IMR-90 (cell line): ENCODE measurements around the gene C1QTNF9B. TPM values are rescaled to one million over a fixed set of nuclear protein-coding genes. Genes with fewer than 3 reads are reported as not detected.

Experiments
- ATAC-seq: fragments of 200-7000 bp; cut with Tn5 transposase; 2 replicates; pipeline ENCODE4 v1.9.1; 2020; ENCODE audit warnings: low read depth, mild to moderate bottlenecking, moderate library complexity
- BruUV-seq: library from RNA; stranded (reverse); fragments of 400-500 nt; replicated peaks from 2 replicates; lab custom pipeline; 2021; lab: Mats Ljungman, UMichigan
- CTCF ChIA-PET: fragments of 300-600 bp; formaldehyde crosslinking; extraction: SDS; loops from one replicate; lab custom pipeline; 2021; ENCODE audit warnings: antibody characterized with exemption; lab: Yijun Ruan, JAX
- POLR2A ChIA-PET: fragments of 300-600 bp; sonication (Branson Sonifier 250); formaldehyde crosslinking; loops from one replicate; lab custom pipeline; 2022; ENCODE audit warnings: antibody characterized with exemption; ENCODE audit not compliant: unreplicated experiment; lab: Charles Lee
- DNase-seq: peaks from one replicate; pipeline ENCODE4 v3.0.0; 2013
- H2AFZ ChIP-seq: replicated peaks from 2 replicates; pipeline ENCODE3; 2013; ENCODE audit warnings: low read length, mild to moderate bottlenecking; ENCODE audit not compliant: poor library complexity
- H2AK5ac ChIP-seq: 2 replicates; pipeline ENCODE4 v1.6.1; 2013; ENCODE audit warnings: low read depth, low read length, inconsistent platforms
- H2AK9ac ChIP-seq: replicated peaks from 2 replicates; pipeline ENCODE3; 2013; ENCODE audit warnings: mild to moderate bottlenecking, low read depth, low read length, moderate library complexity; ENCODE audit not compliant: poor library complexity
- H2BK120ac ChIP-seq: 2 replicates; pipeline ENCODE4 v1.6.1; 2013; ENCODE audit warnings: low read depth, low read length, inconsistent platforms
- H2BK15ac ChIP-seq: 3 replicates; pipeline ENCODE4 v1.6.1; 2013; ENCODE audit warnings: low read depth, low read length, inconsistent platforms
- H2BK20ac ChIP-seq: 2 replicates; pipeline ENCODE4 v1.6.1; 2013; ENCODE audit warnings: low read depth, mild to moderate bottlenecking, inconsistent platforms, low read length, moderate library complexity
- H2BK5ac ChIP-seq: 2 replicates; pipeline ENCODE4 v1.6.1; 2013; ENCODE audit warnings: mild to moderate bottlenecking, low read depth, low read length, inconsistent platforms; ENCODE audit not compliant: poor library complexity, severe bottlenecking
- H3K14ac ChIP-seq: replicated peaks from 2 replicates; pipeline ENCODE4 v1.6.1; 2013; ENCODE audit warnings: low read depth, low read length, inconsistent platforms
- H3K18ac ChIP-seq: 2 replicates; pipeline ENCODE4 v1.6.1; 2013; ENCODE audit warnings: low read depth, low read length, control low read depth
- H3K23ac ChIP-seq: 2 replicates; pipeline ENCODE4 v1.6.1; 2013; ENCODE audit warnings: low read depth, low read length, inconsistent platforms
- H3K27ac ChIP-seq: 2 replicates; pipeline ENCODE4 v1.5.1; 2013; ENCODE audit warnings: mild to moderate bottlenecking, control low read depth, low read length; ENCODE audit not compliant: insufficient read depth
- H3K27me3 ChIP-seq: 2 replicates; pipeline ENCODE4 v1.6.1; 2013; ENCODE audit warnings: low read length; ENCODE audit not compliant: control insufficient read depth, insufficient read depth
- H3K36me3 ChIP-seq: 2 replicates; pipeline ENCODE4 v1.6.1; 2013; ENCODE audit warnings: low read length, mixed read lengths; ENCODE audit not compliant: control insufficient read depth, insufficient read depth
- H3K4ac ChIP-seq: 2 replicates; pipeline ENCODE4 v1.6.1; 2013; ENCODE audit warnings: low read depth, low read length, inconsistent platforms
- H3K4me1 ChIP-seq: 2 replicates; pipeline ENCODE4 v1.6.1; 2013; ENCODE audit warnings: low read length, mixed read lengths; ENCODE audit not compliant: control insufficient read depth, insufficient read depth
- H3K4me2 ChIP-seq: 2 replicates; pipeline ENCODE4 v1.6.1; 2013; ENCODE audit warnings: low read depth, mild to moderate bottlenecking, control low read depth, low read length, moderate library complexity
- H3K4me3 ChIP-seq: 2 replicates; pipeline ENCODE4 v1.5.1; 2013; ENCODE audit warnings: low read depth, mild to moderate bottlenecking, control low read depth, low read length, moderate library complexity; ENCODE audit not compliant: insufficient read depth
- H3K56ac ChIP-seq: 2 replicates; pipeline ENCODE4 v1.6.1; 2013; ENCODE audit warnings: low read length, inconsistent platforms; ENCODE audit not compliant: insufficient read depth; ENCODE audit errors: extremely low read depth
- H3K79me1 ChIP-seq, 2 experiments: 2 replicates each; pipeline ENCODE4 v1.6.1; 2013; ENCODE audit warnings: low read length in 2 of 2, inconsistent platforms in 1 of 2, low read depth in 1 of 2
- H3K9ac ChIP-seq: 2 replicates; pipeline ENCODE4 v1.6.1; 2013; ENCODE audit warnings: low read depth, low read length, control low read depth
- H3K9me1 ChIP-seq: 2 replicates; pipeline ENCODE4 v1.6.1; 2013; ENCODE audit warnings: low read length, inconsistent platforms; ENCODE audit not compliant: insufficient read depth
- H3K9me3 ChIP-seq: 2 replicates; pipeline ENCODE4 v1.6.1; 2013; ENCODE audit warnings: low read length; ENCODE audit not compliant: control insufficient read depth, insufficient read depth
- H4K20me1 ChIP-seq: 2 replicates; pipeline ENCODE4 v1.6.1; 2013; ENCODE audit warnings: low read length, inconsistent platforms; ENCODE audit not compliant: insufficient read depth
- H4K5ac ChIP-seq: 2 replicates; pipeline ENCODE4 v1.6.1; 2013; ENCODE audit warnings: mild to moderate bottlenecking, low read depth, low read length, control low read depth
- H4K8ac ChIP-seq, 2 experiments: 2 replicates each; pipeline ENCODE4 v1.6.1; 2013; ENCODE audit warnings: low read depth in 2 of 2, low read length in 2 of 2, control low read depth in 1 of 2, inconsistent platforms in 1 of 2
- H4K91ac ChIP-seq: 2 replicates; pipeline ENCODE4 v1.6.1; 2013; ENCODE audit warnings: low read depth, low read length, inconsistent platforms; ENCODE audit not compliant: insufficient read depth
- BHLHE40 ChIP-seq: fragments of 150-350 bp; IDR thresholded peaks from 2 replicates; pipeline ENCODE4 v1.6.1; 2016; ENCODE audit warnings: mild to moderate bottlenecking, low read depth, low read length
- ELK1 ChIP-seq: fragments of 150-350 bp; IDR thresholded peaks from 2 replicates; pipeline ENCODE4 v1.6.1; 2016; ENCODE audit warnings: low read depth, mild to moderate bottlenecking, low read length, moderate library complexity, borderline replicate concordance
- MAZ ChIP-seq: IDR thresholded peaks from 2 replicates; pipeline ENCODE4 v1.6.1; 2012; ENCODE audit warnings: low read depth, mild to moderate bottlenecking, low read length, improper control_type of control experiment, moderate library complexity, borderline replicate concordance
- NFE2L2 ChIP-seq: fragments of 150-350 bp; IDR thresholded peaks from 2 replicates; pipeline ENCODE4 v1.6.1; 2016; ENCODE audit warnings: low read depth, mild to moderate bottlenecking, low read length
- RAD21 ChIP-seq: IDR thresholded peaks from 2 replicates; pipeline ENCODE4 v1.6.1; 2012; ENCODE audit warnings: low read length, improper control_type of control experiment
- WGBS, 2 experiments: methylation state at CpG; one replicate each; pipeline versions ENCODE4 v1.1.5 to v1.1.7; 2013; ENCODE audit warnings: missing lambda C conversion rate in 2 of 2; ENCODE audit not compliant: insufficient read length in 1 of 2; ENCODE audit errors: extremely low coverage in 2 of 2; 5-methylcytosine and 5-hydroxymethylcytosine counted together
- dilution Hi-C: fragments of 300-500 bp; cut with HindIII; formaldehyde crosslinking; loops from one replicate; pipeline ENCODE4 v1.14.3; 2018; ENCODE audit warnings: low sequenced_read_pairs; ENCODE audit not compliant: unreplicated experiment
- in situ Hi-C: fragments of 300-500 bp; cut with MboI; formaldehyde crosslinking; loops from 3 replicates; pipeline ENCODE4 v1.14.3; 2019; ENCODE audit warnings: low sequenced_read_pairs, inconsistent platforms, mixed read lengths
- intact Hi-C: fragments of 100-400 bp; cut with micrococcal nuclease; formaldehyde crosslinking; loops from 2 replicates; pipeline ENCODE4 v1.10.0; 2022
- polyA plus RNA-seq, 3 experiments: library from polyadenylated mRNA; depleted of rRNA; stranded (reverse); fragments of >200 nt; gene quantifications; 2 replicates each; pipeline ENCODE4 v1.2.3, GENCODE V29; 2012; ENCODE audit warnings: low replicate concordance in 1 of 3
- total RNA-seq: library from RNA; depleted of rRNA; stranded (reverse); fragments of >200 nt; gene quantifications from 2 replicates; pipeline ENCODE4 v1.2.3, GENCODE V29; 2012

The C1QTNF9B gene
- total and polyA plus RNA-seq, 2 of the 4 experiments (the other 2 are of a cell fraction): 0.72 to 1.1 TPM

- Histone ChIP-seq H2BK5ac (no peak overlapping the region), H4K5ac (peak overlapping the region; percentile 24; the same call in 1 of the 2 replicates), H4K91ac (no peak overlapping the region), H2AFZ (no peak overlapping the region), H3K9me1 (peaks cover 3% of the 10 kb centered on the region; the same call in 1 of the 2 replicates), H2BK15ac (no peak overlapping the region), H3K79me1 (no peaks in the 10 kb centered on the region), H3K4me1 (peaks cover 7% of the 10 kb centered on the region; the same call in 1 of the 2 replicates), H3K9me3 (no peaks in the 10 kb centered on the region), H4K20me1 (no peaks in the 10 kb centered on the region), H3K9ac (no peak overlapping the region), H3K14ac (no peak overlapping the region), H2AK5ac (no peak overlapping the region), H2BK120ac (peak overlapping the region; percentile 6; the same call in 1 of the 2 replicates), H3K18ac (peak overlapping the region; percentile 53; the same call in 1 of the 2 replicates), H3K23ac (no peak overlapping the region), H3K4ac (no peak overlapping the region), H3K4me2 (no peak overlapping the region), H2AK9ac (no peak overlapping the region), H3K36me3 (peaks cover 10% of the 10 kb centered on the region), H4K8ac (no peak overlapping the region), H3K4me3 (no peak overlapping the region), H3K56ac (no peak overlapping the region), H2BK20ac (peak overlapping the region; percentile 40; the same call in 1 of the 2 replicates), H3K27ac (no peak overlapping the region), H3K27me3 (no peaks in the 10 kb centered on the region)
- dilution Hi-C loops: no loop called here
- in situ Hi-C loops: loop anchor here (10.0 kb wide), 1 partner anchor 275 kb away; no protein-coding TSS in a partner anchor
- WGBS, 2 experiments: 83% methylated on average over 1 of the region's 2 CpGs; no CpG with 5 or more reads in 1 of the 2 experiments
- intact Hi-C loops: no loop called here
- no peak for TF ChIP-seq NFE2L2
- no peak for TF ChIP-seq BHLHE40
- TF ChIP-seq ELK1: no peak
- TF ChIP-seq MAZ: no peak
- no peak for TF ChIP-seq RAD21
- POLR2A ChIA-PET: no interaction called here
- BruUV-seq: no TSS peak
- no peak for DNase-seq
- CTCF ChIA-PET: no interaction called here
- no peak for ATAC-seq
Measured at GRCh38 chr13:23859904-23860303, 37.4 kb downstream of the C1QTNF9B start.
